ENCODE results near the gene UTS2R.
"Not testable (repeated sequence)": the region's sequence is repeated elsewhere in the genome, so short reads cannot be mapped to it uniquely, and the experiment has no call there.

DNA sequence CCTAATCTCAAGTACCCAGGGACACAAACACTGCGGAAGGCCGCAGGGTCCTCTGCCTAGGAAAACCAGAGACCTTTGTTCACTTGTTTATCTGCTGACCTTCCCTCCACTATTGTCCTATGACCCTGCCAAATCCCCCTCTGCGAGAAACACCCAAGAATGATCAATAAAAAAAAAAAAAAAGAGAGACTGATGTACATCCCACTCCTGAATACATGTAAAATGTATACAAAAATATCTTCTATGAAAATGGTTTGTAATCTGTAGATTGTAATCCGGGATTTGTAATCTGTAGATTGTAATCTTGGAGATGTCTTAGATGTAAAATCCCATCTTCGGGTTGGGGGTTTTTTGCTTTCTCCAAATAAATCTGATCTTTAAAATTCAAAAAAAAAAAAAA is 5.7 kb downstream of the UTS2R start:
- not testable (repeated sequence) for TF ChIP-seq POLR2AphosphoS5 (IDR thresholded peaks at IDR 0.05; ENCODE audit: borderline replicate concordance, low read depth, low read length); EZH2 (IDR thresholded peaks at IDR 0.05); FOXP2 (optimal IDR thresholded peaks at IDR 0.05; ENCODE audit: control extremely low read depth, extremely low read length, insufficient read depth)

Measured in SK-N-MC (cell line).